Spinal cord (tissue), 10 donors: ENCODE data around the gene STK11IP. TPM values are rescaled to one million over a fixed set of nuclear protein-coding genes. Genes with fewer than 3 reads are reported as not detected.

ENCODE experiments used
- DNase-seq, 6 donors: peaks; one replicate each; pipeline versions ENCODE4 v3.0.0 to v3.0.0-alpha.2; 2013 to 2015; ENCODE audit warnings: low spot score in 6 of 6, low read depth in 4 of 6
- H3K27ac ChIP-seq: one replicate; pipeline ENCODE4 v1.5.1; 2013; ENCODE audit warnings: low read depth, low read length, control low read depth
- H3K27me3 ChIP-seq: one replicate; pipeline ENCODE4 v1.6.1; 2013; ENCODE audit warnings: low read length; ENCODE audit not compliant: control insufficient read depth, insufficient read depth
- H3K36me3 ChIP-seq: one replicate; pipeline ENCODE4 v1.6.1; 2013; ENCODE audit warnings: low read length; ENCODE audit not compliant: control insufficient read depth, insufficient read depth
- H3K4me1 ChIP-seq: one replicate; pipeline ENCODE4 v1.6.1; 2013; ENCODE audit warnings: low read length; ENCODE audit not compliant: control insufficient read depth, insufficient read depth
- H3K4me3 ChIP-seq: one replicate; pipeline ENCODE4 v1.5.1; 2013; ENCODE audit warnings: low read depth, low read length, control low read depth
- H3K9me3 ChIP-seq: one replicate; pipeline ENCODE4 v1.6.1; 2013; ENCODE audit warnings: low read length; ENCODE audit not compliant: control insufficient read depth, insufficient read depth
- WGBS: methylation state at CpG from one replicate; pipeline ENCODE4 v1.1.5; 2013; ENCODE audit warnings: missing lambda C conversion rate; ENCODE audit not compliant: insufficient coverage; 5-methylcytosine and 5-hydroxymethylcytosine counted together
- polyA plus RNA-seq, 2 donors: library from polyadenylated mRNA; unstranded; fragments of 120-200 nt; gene quantifications; one replicate each; pipeline ENCODE4 v1.2.1, GENCODE V29; 2013; ENCODE audit not compliant: insufficient read length in 2 of 2
- total RNA-seq, 2 donors: library from RNA; depleted of rRNA in 1 of 2; stranded (reverse); fragments of 120-200 nt in 1 of 2; fragments of >200 nt in 1 of 2; gene quantifications; one replicate each; pipeline versions ENCODE4 v1.2.3 to v1.2.4, GENCODE V29; 2013 to 2014
- donor health status: healthy.

The STK11IP gene
- total and polyA plus RNA-seq, 4 donors, result 23.4 to 53.9 (median 35.2) TPM

GRCh38 chr2:219569635-219570034 lies 28.0 kb upstream of the STK11IP start:
- Histone ChIP-seq H3K9me3 (no peaks in the 10 kb centered on the region), H3K36me3 (peaks cover 42% of the 10 kb centered on the region), H3K4me3 (peak overlapping the region; percentile 43), H3K27me3 (no peaks in the 10 kb centered on the region), H3K4me1 (peaks cover 20% of the 10 kb centered on the region), H3K27ac (no peak overlapping the region)
- DNase-seq, result peak in 1 of 6 donors; percentile 58
- WGBS, result no CpG with 5 or more reads among the region's 6 CpGs

- Histone ChIP-seq H3K9me3 (no peaks in the 10 kb centered on the region), H3K36me3 (peaks cover 36% of the 10 kb centered on the region), H3K4me3 (peak overlapping the region; percentile 43), H3K4me1 (peaks cover 21% of the 10 kb centered on the region), H3K27ac (peak overlapping the region; percentile 47), H3K27me3 (no peaks in the 10 kb centered on the region)
- peak in 2 of 6 donors; percentile 73 to 78 for DNase-seq
- whole genome bisulfite sequencing, result 3% methylated on average over 95 of the region's 95 CpGs
Measured at GRCh38 chr2:219570194-219570923, 27.3 kb upstream of the STK11IP start.

DNA sequence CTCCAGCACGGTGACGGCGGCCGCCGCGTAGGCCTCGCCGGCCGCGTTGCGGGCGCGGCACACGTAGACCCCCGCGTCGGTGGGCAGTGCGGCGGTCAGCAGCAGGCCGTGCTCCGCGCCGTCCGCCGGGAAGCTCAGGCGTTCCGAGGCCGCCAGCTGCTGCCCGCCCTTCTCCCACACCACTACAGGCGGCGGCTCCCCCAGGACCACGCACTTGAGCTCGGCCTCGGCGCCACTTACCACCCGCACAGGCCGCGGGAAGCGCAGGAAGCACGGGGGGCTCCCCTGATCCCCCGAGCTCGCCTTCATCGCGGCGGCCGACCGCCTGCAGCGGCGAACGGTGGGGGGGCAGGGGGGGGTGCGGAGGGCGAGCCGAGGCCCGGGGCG lies 26.7 kb upstream of the STK11IP start:
- DNase-seq, result peak in 2 of 6 donors; percentile 49 to 63
- Histone ChIP-seq H3K27me3 (no peaks in the 10 kb centered on the region), H3K27ac (peak overlapping the region; percentile 57), H3K4me1 (peaks cover 21% of the 10 kb centered on the region), H3K36me3 (peaks cover 30% of the 10 kb centered on the region), H3K9me3 (no peaks in the 10 kb centered on the region), H3K4me3 (peak overlapping the region; percentile 51)
- WGBS, result 0% methylated on average over 50 of the region's 55 CpGs

GRCh38 chr2:219571311-219572236 lies 26.1 kb upstream of the STK11IP start, which contains the start of gene OBSL1:
TSS of gene OBSL1 (minus strand) at chr2:219571539. CDS start at chr2:219571232, 307 bp downstream.
- peak within 1 kb of the TSS; percentile 77 for H3K27ac ChIP-seq
- WGBS, result 4% methylated on average over 39 of the region's 42 CpGs
- peak in 5 of 6 donors; percentile 53 to 93 (median 68) for DNase-seq

DNA sequence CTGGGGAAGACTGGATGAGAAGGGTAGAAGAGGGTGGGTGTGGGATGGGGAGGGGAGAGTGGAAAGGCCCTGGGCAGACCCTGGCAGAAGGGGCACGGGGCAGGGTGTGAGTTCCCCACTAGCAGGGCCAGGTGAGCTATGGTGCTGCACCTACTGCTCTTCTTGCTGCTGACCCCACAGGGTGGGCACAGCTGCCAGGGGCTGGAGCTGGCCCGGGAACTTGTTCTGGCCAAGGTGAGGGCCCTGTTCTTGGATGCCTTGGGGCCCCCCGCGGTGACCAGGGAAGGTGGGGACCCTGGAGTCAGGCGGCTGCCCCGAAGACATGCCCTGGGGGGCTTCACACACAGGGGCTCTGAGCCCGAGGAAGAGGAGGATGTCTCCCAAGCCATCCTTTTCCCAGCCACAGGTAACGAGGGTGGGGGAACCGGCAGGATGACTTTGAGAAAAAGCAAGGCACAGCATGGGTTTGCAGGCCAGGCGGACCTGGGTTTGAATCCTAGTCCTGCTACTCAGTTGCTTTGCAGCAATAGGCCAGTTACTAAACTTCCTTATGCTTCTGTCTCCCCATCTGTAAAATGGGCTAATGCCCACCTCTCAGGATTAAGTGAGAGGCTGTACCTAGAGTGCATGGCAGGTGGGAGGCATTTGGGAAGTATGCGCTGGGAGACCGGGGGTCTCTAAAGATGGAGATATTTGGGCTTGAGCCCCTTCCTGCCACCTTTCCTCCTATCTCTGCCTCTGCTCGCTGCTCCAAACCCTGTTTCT lies 25.2 kb upstream of the STK11IP start, which contains the start of gene INHA:
INHA (plus strand) TSS at position 74 of the 765 bp plus-strand sequence; CDS start at position 139, 65 bp downstream.
- peaks cover 15% of the 10 kb centered on the region for H3K36me3 ChIP-seq
- DNase-seq, result no peak
- peak within 1 kb of the TSS; percentile 42 for H3K4me3 ChIP-seq
- no peaks in the 10 kb centered on the region for H3K27me3 ChIP-seq
- H3K27ac ChIP-seq, result peak within 1 kb of the TSS; percentile 77
- no peaks in the 10 kb centered on the region for H3K9me3 ChIP-seq
- WGBS, result 86% methylated on average over 10 of the region's 13 CpGs
- peaks cover 32% of the 10 kb centered on the region for H3K4me1 ChIP-seq

More at GRCh38 chr2:219571311-219572236, 26.1 kb upstream of the STK11IP start, which contains the start of gene OBSL1:
- Histone ChIP-seq H3K36me3 (peaks cover 24% of the 10 kb centered on the region), H3K27me3 (no peaks in the 10 kb centered on the region), H3K4me1 (peaks cover 24% of the 10 kb centered on the region), H3K4me3 (peak within 1 kb of the TSS; percentile 51), H3K9me3 (no peaks in the 10 kb centered on the region)

- H3K27me3 ChIP-seq, result no peaks in the 10 kb centered on the region
Measured at GRCh38 chr2:219573166-219573565, 24.5 kb upstream of the STK11IP start.

DNA sequence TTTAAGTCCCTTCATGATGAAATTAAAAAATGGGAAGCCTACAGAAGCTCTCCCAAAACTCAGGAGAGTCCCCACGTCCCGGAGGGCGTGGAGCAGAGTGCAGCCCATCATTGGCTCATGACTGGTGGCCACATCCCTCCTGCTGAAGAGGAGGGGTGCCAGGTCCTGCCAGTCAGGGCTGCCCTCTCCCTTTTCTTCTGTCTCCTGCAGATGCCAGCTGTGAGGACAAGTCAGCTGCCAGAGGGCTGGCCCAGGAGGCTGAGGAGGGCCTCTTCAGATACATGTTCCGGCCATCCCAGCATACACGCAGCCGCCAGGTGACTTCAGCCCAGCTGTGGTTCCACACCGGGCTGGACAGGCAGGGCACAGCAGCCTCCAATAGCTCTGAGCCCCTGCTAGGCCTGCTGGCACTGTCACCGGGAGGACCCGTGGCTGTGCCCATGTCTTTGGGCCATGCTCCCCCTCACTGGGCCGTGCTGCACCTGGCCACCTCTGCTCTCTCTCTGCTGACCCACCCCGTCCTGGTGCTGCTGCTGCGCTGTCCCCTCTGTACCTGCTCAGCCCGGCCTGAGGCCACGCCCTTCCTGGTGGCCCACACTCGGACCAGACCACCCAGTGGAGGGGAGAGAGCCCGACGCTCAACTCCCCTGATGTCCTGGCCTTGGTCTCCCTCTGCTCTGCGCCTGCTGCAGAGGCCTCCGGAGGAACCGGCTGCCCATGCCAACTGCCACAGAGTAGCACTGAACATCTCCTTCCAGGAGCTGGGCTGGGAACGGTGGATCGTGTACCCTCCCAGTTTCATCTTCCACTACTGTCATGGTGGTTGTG lies 23.0 kb upstream of the STK11IP start:
- H3K9me3 ChIP-seq, result no peaks in the 10 kb centered on the region
- no peak overlapping the region for H3K4me3 ChIP-seq
- WGBS, result 82% methylated on average over 22 of the region's 22 CpGs
- H3K27me3 ChIP-seq, result no peaks in the 10 kb centered on the region
- DNase-seq, result no peak
- peaks cover 36% of the 10 kb centered on the region for H3K4me1 ChIP-seq
- H3K27ac ChIP-seq, result no peak overlapping the region
- peaks cover 7% of the 10 kb centered on the region for H3K36me3 ChIP-seq

More at GRCh38 chr2:219573166-219573565, 24.5 kb upstream of the STK11IP start:
- no peaks in the 10 kb centered on the region for H3K9me3 ChIP-seq
- 60% methylated on average over 2 of the region's 5 CpGs for WGBS
- no peak overlapping the region for H3K27ac ChIP-seq
- no peak overlapping the region for H3K4me3 ChIP-seq
- no peak for DNase-seq
- peaks cover 33% of the 10 kb centered on the region for H3K4me1 ChIP-seq
- peaks cover 8% of the 10 kb centered on the region for H3K36me3 ChIP-seq

DNA sequence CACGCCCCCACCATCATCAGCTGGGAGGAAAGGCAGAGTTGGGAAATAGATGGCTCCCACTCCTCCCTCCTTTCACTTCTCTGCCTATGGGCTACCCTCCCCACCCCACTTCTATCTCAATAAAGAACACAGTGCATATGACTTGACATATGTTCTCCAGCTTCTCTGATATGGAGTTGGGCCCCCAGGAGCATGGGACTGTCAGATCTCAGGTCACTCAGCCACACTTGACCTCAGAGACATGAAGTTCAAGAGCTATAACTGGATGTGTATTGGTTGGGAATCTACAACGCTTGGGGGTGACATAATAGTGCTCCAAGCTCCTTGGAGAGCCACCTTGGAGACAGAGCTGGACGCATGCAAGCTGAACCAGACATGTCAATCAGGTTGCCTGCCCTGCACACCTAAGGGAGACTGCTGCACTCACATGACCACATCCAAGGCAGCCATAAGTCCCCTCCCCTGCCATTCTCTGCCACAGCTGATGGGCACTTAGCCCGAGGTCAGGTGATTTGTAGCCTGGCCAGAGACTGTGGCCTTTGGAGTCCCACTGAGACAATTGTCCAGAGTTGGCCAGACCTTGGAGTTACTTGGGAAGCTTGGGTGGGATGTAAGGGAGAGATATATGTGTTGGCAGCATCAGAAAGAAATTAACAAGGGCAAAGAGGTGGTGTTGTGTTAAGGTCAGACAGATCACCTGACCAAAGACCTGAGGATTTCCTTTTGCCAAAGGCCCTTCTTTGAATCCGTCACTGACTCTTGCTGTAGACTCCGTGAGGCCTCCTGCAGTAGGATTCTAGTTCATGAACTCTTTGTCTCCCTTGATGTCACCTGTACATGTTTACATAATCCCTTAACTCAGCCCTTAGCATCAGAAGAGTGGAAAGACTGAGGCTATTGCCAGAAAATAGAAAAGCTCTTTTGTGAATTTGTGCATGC lies 21.8 kb upstream of the STK11IP start:
- Histone ChIP-seq H3K36me3 (peaks cover 2% of the 10 kb centered on the region), H3K27me3 (no peaks in the 10 kb centered on the region), H3K4me1 (peaks cover 30% of the 10 kb centered on the region), H3K9me3 (no peaks in the 10 kb centered on the region), H3K27ac (peak overlapping the region; percentile 65), H3K4me3 (no peak overlapping the region)
- no peak for DNase-seq
- WGBS, result 92% methylated on average over 5 of the region's 6 CpGs
